Myocyte (in vitro differentiated cells): ENCODE measurements around the gene CUL3. TPM values are rescaled to one million over a fixed set of nuclear protein-coding genes. Genes with fewer than 3 reads are reported as not detected.

Experiments used
- DNase-seq: peaks from one replicate; pipeline ENCODE4 v3.0.0-alpha.2; 2012; ENCODE audit warnings: low read depth
- total RNA-seq: library from RNA; depleted of rRNA; stranded (reverse); fragments of >200 nt; gene quantifications from 2 replicates; pipeline ENCODE4 v1.2.3, GENCODE V29; 2014

CUL3 gene
- total RNA-seq, 1 donor from 2014 or later: 92.3 TPM

GRCh38 chr2:224485081-224486014 lies 99.8 kb downstream of the CUL3 start:
- peak; percentile 96 for DNase-seq

- DNase-seq: no peak
Observed at GRCh38 chr2:224479826-224480225, 105.3 kb downstream of the CUL3 start.

GRCh38 chr2:224472827-224473226 lies 112.3 kb downstream of the CUL3 start:
- DNase-seq: no peak

GRCh38 chr2:224472137-224472536 lies 113.0 kb downstream of the CUL3 start:
- no peak for DNase-seq

GRCh38 chr2:224469374-224469964 lies 115.7 kb downstream of the CUL3 start:
- no peak for DNase-seq

GRCh38 chr2:224466304-224466895 lies 118.8 kb downstream of the CUL3 start:
- no peak for DNase-seq

- DNase-seq: no peak
Observed at GRCh38 chr2:224461391-224461790, 123.8 kb downstream of the CUL3 start.

- no peak for DNase-seq
Observed at GRCh38 chr2:224457408-224458096, 127.6 kb downstream of the CUL3 start.

- DNase-seq: no peak
Observed at GRCh38 chr2:224453892-224454291, 131.3 kb downstream of the CUL3 start.

- DNase-seq: peak; percentile 50
Observed at GRCh38 chr2:224449212-224450147, 135.7 kb downstream of the CUL3 start.

- no peak for DNase-seq
Observed at GRCh38 chr2:224448236-224448635, 136.9 kb downstream of the CUL3 start.

- DNase-seq: no peak
Observed at GRCh38 chr2:224444783-224445182, 140.4 kb downstream of the CUL3 start.

GRCh38 chr2:224444021-224444420 lies 141.1 kb downstream of the CUL3 start:
- no peak for DNase-seq

GRCh38 chr2:224442071-224442967 lies 142.8 kb downstream of the CUL3 start:
- peak; percentile 28 for DNase-seq

- no peak for DNase-seq
Observed at GRCh38 chr2:224440988-224441387, 144.2 kb downstream of the CUL3 start.

GRCh38 chr2:224438726-224439125 lies 146.4 kb downstream of the CUL3 start:
- DNase-seq: no peak

- no peak for DNase-seq
Observed at GRCh38 chr2:224436634-224437033, 148.5 kb downstream of the CUL3 start.

- no peak for DNase-seq
Observed at GRCh38 chr2:224434618-224435017, 150.5 kb downstream of the CUL3 start.

- no peak for DNase-seq
Observed at GRCh38 chr2:224433442-224433841, 151.7 kb downstream of the CUL3 start.
